GM10847 (cell line): Measurements from ENCODE around the gene GABRB1.

Experiments
- POLR2A ChIP-seq: IDR thresholded peaks from 2 replicates; pipeline ENCODE4 v1.6.1; 2011; ENCODE audit not compliant: insufficient read length; ENCODE audit errors: extremely low read depth

GABRB1 gene

GRCh38 chr4:47031011-47031678, at the start of gene GABRB1:
GABRB1 (plus strand) TSS chr4:47031567.
- no peak for TF ChIP-seq POLR2A

GRCh38 chr4:46984781-46985180, 46.6 kb upstream of the GABRB1 start:
- TF ChIP-seq POLR2A = no peak

- TF ChIP-seq POLR2A = no peak
Observed at GRCh38 chr4:46986922-46987638, 44.3 kb upstream of the GABRB1 start.

- no peak for TF ChIP-seq POLR2A
Observed at GRCh38 chr4:46992338-46992737, 39.0 kb upstream of the GABRB1 start.

GRCh38 chr4:46993075-46994006, 38.0 kb upstream of the GABRB1 start, which contains the start of gene GABRA4:
GABRA4 (minus strand) TSS chr4:46993581; CDS start chr4:46993424, 157 bp downstream.
- TF ChIP-seq POLR2A = no peak

GRCh38 chr4:46994007-46994405, 37.4 kb upstream of the GABRB1 start:
- TF ChIP-seq POLR2A = no peak

- TF ChIP-seq POLR2A = no peak
Observed at GRCh38 chr4:46999566-46999965, 31.8 kb upstream of the GABRB1 start.

GRCh38 chr4:47000406-47000805, 31.0 kb upstream of the GABRB1 start:
- no peak for TF ChIP-seq POLR2A

GRCh38 chr4:47002580-47002979, 28.8 kb upstream of the GABRB1 start:
- no peak for TF ChIP-seq POLR2A

GRCh38 chr4:47010347-47010911, 20.9 kb upstream of the GABRB1 start:
- TF ChIP-seq POLR2A = no peak

GRCh38 chr4:47010912-47011446, 20.4 kb upstream of the GABRB1 start:
- no peak for TF ChIP-seq POLR2A

GRCh38 chr4:47012676-47013075, 18.7 kb upstream of the GABRB1 start:
- TF ChIP-seq POLR2A = no peak

- no peak for TF ChIP-seq POLR2A
Observed at GRCh38 chr4:47013373-47013772, 18.0 kb upstream of the GABRB1 start.

GRCh38 chr4:47017081-47017480, 14.3 kb upstream of the GABRB1 start:
- TF ChIP-seq POLR2A = no peak

- TF ChIP-seq POLR2A = no peak
Observed at GRCh38 chr4:47017494-47017893, 13.9 kb upstream of the GABRB1 start.
